ENCODE results near the gene IDE. TPM values are rescaled to one million over a fixed set of nuclear protein-coding genes. Genes with fewer than 3 reads are reported as not detected.
A peak's percentile ranks its signal among the peaks of the same experiment; 100 is the strongest.

Gene IDE
- total and polyA plus RNA-seq, 8 donors: 6.9 to 62.4 (median 18.1) TPM

GRCh38 chr10:92545556-92545955 is 28.3 kb downstream of the IDE start:
- WGBS, 5 donors: 83 to 92% (median 87%) methylated on average over 1 of the region's 1 CpG
- peaks cover 0 to 20% (median 17%) of the 10 kb centered on the region in 4 donors for H3K36me3 ChIP-seq
- no peaks in the 10 kb centered on the region for H3K27me3 ChIP-seq
- no peak for DNase-seq
- TF ChIP-seq EP300 (IDR thresholded peaks at IDR 0.05): no peak
- no peak for TF ChIP-seq CTCF (IDR thresholded peaks at IDR 0.05)
- no peak for TF ChIP-seq POLR2AphosphoS5 (IDR thresholded peaks at IDR 0.05)
- TF ChIP-seq POLR2A (IDR thresholded peaks at IDR 0.05): no peak
- intact Hi-C loops (cut with DNase I; ENCODE audit: low total_unique reads): no loop called here
- no peaks in the 10 kb centered on the region for H3K9me3 ChIP-seq
- no peak overlapping the region for H3K27ac ChIP-seq
- no peak overlapping the region for H3K4me3 ChIP-seq
- peaks cover 0 to 19% (median 4%) of the 10 kb centered on the region in 4 donors for H3K4me1 ChIP-seq

DNA sequence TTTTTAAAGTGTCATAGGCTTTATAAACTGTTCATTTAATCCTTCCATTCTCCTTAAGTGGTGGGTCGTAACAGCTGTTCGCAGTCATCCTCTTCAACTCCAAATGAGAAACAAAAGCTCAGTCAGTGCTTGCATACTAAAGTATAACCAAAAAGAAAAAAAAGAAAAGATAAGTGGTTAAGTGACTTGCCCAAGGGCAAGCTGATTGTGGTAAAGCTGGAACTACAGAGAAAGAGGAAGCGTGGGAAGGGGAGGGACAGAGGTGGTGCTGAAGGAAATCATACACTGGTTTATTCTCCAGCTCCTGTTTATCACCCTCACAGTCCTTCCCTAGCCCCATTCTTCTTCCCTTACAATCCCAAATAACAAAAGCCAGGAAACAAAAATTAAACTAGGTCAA is 29.6 kb downstream of the IDE start:
- intact Hi-C loops (cut with DNase I; ENCODE audit: low total_unique reads): no loop called here

DNA sequence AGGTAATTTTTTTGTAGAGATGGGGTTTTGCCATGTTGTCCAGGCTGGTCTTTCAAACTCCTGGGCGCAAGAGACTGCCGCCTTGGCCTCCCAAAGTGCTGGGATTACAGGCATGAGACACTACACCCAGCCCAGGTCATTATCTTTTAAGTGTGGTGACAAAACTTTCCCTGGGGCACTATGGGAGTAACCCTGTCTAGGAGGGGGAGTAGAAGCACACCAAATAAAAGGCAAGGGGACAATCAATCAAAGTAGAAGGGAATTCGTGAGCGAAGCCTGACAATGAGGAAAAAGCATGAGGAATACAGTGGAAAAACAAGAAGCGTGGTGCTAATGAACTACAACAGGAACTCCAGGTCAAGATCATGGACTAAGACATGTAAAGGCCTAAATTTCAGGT is 31.4 kb downstream of the IDE start:
- peaks cover 0 to 10% (median 1%) of the 10 kb centered on the region in 4 donors for H3K36me3 ChIP-seq
- H3K4me3 ChIP-seq: no peak overlapping the region
- TF ChIP-seq EP300 (IDR thresholded peaks at IDR 0.05): no peak
- no peak for TF ChIP-seq POLR2AphosphoS5 (IDR thresholded peaks at IDR 0.05)
- no peak for TF ChIP-seq POLR2A (IDR thresholded peaks at IDR 0.05)
- peaks cover 0 to 24% (median 10%) of the 10 kb centered on the region in 4 donors for H3K4me1 ChIP-seq
- intact Hi-C loops (cut with DNase I; ENCODE audit: low total_unique reads): no loop called here
- no peak for DNase-seq
- H3K27ac ChIP-seq: no peak overlapping the region
- no peaks in the 10 kb centered on the region for H3K9me3 ChIP-seq
- whole genome bisulfite sequencing, 5 donors: 95 to 99% (median 97%) methylated on average over 5 of the region's 5 CpGs
- H3K27me3 ChIP-seq: no peaks in the 10 kb centered on the region

More for the DNA sequence above, 29.6 kb downstream of the IDE start:
- Histone ChIP-seq H3K4me1 (peaks cover 0 to 19% (median 4%) of the 10 kb centered on the region in 4 donors), H3K27me3 (no peaks in the 10 kb centered on the region), H3K9me3 (no peaks in the 10 kb centered on the region), H3K4me3 (no peak overlapping the region), H3K27ac (no peak overlapping the region), H3K36me3 (peaks cover 0 to 18% (median 12%) of the 10 kb centered on the region in 4 donors)
- peak in 1 of 2 donors; percentile 20 for DNase-seq
- TF ChIP-seq EP300 (IDR thresholded peaks at IDR 0.05): no peak
- no peak for TF ChIP-seq POLR2AphosphoS5 (IDR thresholded peaks at IDR 0.05)
- TF ChIP-seq CTCF (IDR thresholded peaks at IDR 0.05): no peak
- TF ChIP-seq POLR2A (IDR thresholded peaks at IDR 0.05): no peak
- WGBS, 5 donors: 48 to 80% (median 57%) methylated on average over 3 of the region's 3 CpGs

DNA sequence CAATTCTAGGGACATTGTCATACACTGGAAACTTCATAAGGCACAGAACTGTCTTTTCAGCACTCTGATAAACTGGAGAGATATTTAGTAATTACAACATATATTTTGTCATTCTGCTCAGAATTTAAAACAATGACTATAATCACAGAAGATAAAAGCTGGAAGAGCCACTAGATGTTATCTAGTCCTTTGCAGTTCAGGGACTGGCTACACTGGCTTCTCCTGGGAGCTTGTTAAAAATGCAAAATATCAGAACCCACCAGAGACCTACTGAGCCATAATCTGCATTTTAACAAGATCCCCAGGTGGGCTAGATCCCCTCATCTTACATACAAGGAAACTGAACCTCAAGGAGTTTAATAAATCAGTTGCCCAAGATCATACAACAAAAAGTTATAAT is 32.3 kb downstream of the IDE start:
- Histone ChIP-seq H3K4me1 (peaks cover 0 to 24% (median 10%) of the 10 kb centered on the region in 4 donors), H3K27ac (no peak overlapping the region), H3K9me3 (no peaks in the 10 kb centered on the region), H3K4me3 (no peak overlapping the region), H3K36me3 (peaks cover 0 to 13% (median 9%) of the 10 kb centered on the region in 4 donors), H3K27me3 (no peaks in the 10 kb centered on the region)
- no peak for TF ChIP-seq CTCF (IDR thresholded peaks at IDR 0.05)
- TF ChIP-seq EP300 (IDR thresholded peaks at IDR 0.05): no peak
- TF ChIP-seq POLR2A (IDR thresholded peaks at IDR 0.05): no peak
- TF ChIP-seq POLR2AphosphoS5 (IDR thresholded peaks at IDR 0.05): no peak
- intact Hi-C loops (cut with DNase I; ENCODE audit: low total_unique reads): no loop called here
- DNase-seq: no peak

- H3K4me1 ChIP-seq: peaks cover 0 to 14% (median 5%) of the 10 kb centered on the region in 4 donors
- whole genome bisulfite sequencing, 5 donors: 58 to 77% (median 72%) methylated on average over 4 of the region's 4 CpGs
- no peaks in the 10 kb centered on the region for H3K27me3 ChIP-seq
- no peak overlapping the region for H3K4me3 ChIP-seq
- no peaks in the 10 kb centered on the region for H3K9me3 ChIP-seq
- no peak for TF ChIP-seq POLR2AphosphoS5 (IDR thresholded peaks at IDR 0.05)
- TF ChIP-seq EP300 (IDR thresholded peaks at IDR 0.05): no peak
- no peak for TF ChIP-seq CTCF (IDR thresholded peaks at IDR 0.05)
- TF ChIP-seq POLR2A (IDR thresholded peaks at IDR 0.05): no peak
- DNase-seq: no peak
- H3K36me3 ChIP-seq: peaks cover 4 to 43% (median 39%) of the 10 kb centered on the region in 4 donors
- no peak overlapping the region for H3K27ac ChIP-seq
- intact Hi-C loops (cut with DNase I; ENCODE audit: low total_unique reads): no loop called here
These were observed 35.5 kb downstream of the IDE start for GRCh38 chr10:92538231-92538958.
